Measurements from ENCODE around the gene XRCC2.

XRCC2 gene

DNA sequence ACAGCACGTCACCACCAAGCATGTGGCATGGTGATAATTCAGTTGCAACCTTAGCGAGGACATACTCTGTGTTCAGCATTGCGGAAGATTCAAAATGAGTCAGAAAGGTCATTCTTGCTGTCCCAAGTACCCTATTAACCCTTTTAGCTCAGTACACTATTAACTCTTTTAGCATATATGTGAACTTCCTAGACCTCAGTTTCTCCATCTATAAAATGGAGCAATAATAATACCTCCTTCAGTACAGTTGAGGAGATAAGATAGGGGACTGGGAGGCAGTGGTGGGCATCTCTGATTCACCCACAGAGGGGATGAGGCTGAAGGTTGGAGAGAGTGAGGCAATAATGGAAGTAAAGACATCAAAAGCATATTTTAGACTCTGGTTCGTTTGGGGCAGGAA is 67.3 kb downstream of the XRCC2 start:
- TF ChIP-seq, protein P1, sequence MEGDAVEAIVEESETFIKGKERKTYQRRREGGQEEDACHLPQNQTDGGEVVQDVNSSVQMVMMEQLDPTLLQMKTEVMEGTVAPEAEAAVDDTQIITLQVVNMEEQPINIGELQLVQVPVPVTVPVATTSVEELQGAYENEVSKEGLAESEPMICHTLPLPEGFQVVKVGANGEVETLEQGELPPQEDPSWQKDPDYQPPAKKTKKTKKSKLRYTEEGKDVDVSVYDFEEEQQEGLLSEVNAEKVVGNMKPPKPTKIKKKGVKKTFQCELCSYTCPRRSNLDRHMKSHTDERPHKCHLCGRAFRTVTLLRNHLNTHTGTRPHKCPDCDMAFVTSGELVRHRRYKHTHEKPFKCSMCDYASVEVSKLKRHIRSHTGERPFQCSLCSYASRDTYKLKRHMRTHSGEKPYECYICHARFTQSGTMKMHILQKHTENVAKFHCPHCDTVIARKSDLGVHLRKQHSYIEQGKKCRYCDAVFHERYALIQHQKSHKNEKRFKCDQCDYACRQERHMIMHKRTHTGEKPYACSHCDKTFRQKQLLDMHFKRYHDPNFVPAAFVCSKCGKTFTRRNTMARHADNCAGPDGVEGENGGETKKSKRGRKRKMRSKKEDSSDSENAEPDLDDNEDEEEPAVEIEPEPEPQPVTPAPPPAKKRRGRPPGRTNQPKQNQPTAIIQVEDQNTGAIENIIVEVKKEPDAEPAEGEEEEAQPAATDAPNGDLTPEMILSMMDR (IDR thresholded peaks at IDR 0.05) = no peak
- Histone ChIP-seq H2AFZ (no peak overlapping the region), H3K27me3 (ENCODE audit: control insufficient read depth, insufficient read depth, low read length) (no peaks in the 10 kb centered on the region), H3K4me2 (ENCODE audit: low read length) (no peak overlapping the region), H3K36me3 (ENCODE audit: control insufficient read depth, insufficient read depth, low read length) (no peaks in the 10 kb centered on the region), H3K9ac (no peak overlapping the region), H3K27ac (no peak overlapping the region), H3K4me1 (no peaks in the 10 kb centered on the region), H3K4me3 (ENCODE audit: low read depth, low read length) (no peak overlapping the region), H3K79me2 (no peaks in the 10 kb centered on the region), H3K9me3 (ENCODE audit: control insufficient read depth, low read length) (no peaks in the 10 kb centered on the region)

DNA sequence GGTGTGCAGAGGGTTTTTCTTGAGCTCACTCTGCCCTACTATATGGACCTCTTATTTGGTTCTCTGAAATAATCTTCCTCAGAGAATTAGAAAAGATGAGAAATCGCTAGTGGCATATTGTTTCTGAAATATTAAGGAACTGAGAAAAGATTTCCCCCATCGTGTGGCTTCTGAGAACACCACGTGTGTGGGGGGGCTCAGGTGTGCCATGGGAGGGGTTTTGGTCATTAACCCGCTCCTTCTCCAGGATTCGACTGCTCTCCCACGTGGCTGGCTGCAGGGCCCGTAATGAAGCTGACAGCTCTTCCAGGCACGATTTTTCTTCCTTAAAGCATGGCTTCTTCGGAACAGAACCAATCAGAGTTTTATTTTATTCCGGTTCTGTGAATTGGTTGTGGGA is 67.7 kb downstream of the XRCC2 start:
- Histone ChIP-seq H3K27ac (no peak overlapping the region), H3K9me3 (ENCODE audit: control insufficient read depth, low read length) (no peaks in the 10 kb centered on the region), H3K27me3 (ENCODE audit: control insufficient read depth, insufficient read depth, low read length) (no peaks in the 10 kb centered on the region), H3K4me1 (no peaks in the 10 kb centered on the region), H3K9ac (no peak overlapping the region), H2AFZ (no peak overlapping the region), H3K4me3 (ENCODE audit: low read depth, low read length) (no peak overlapping the region), H3K4me2 (ENCODE audit: low read length) (no peak overlapping the region), H3K36me3 (ENCODE audit: control insufficient read depth, insufficient read depth, low read length) (no peaks in the 10 kb centered on the region), H3K79me2 (no peaks in the 10 kb centered on the region)
- TF ChIP-seq, protein P1 (IDR thresholded peaks at IDR 0.05) = no peak

DNA sequence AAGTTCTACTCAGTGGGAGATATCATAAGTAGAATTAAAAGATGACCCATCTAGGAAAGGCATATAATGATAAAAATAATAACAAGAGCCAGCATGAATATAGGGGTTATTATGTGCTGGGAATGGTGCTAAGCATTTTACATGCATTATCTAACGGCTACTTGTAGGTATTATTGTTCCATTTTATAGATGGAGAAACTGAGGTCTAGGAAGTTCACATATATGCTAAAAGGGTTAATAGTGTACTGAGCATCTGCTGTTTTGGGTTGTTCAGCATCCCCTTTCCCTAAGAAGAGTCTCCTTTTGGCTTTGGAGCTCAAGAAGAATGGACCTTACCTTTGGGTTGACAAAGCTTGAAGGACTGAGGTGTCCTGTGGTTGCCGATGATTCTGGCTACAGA is 68.9 kb downstream of the XRCC2 start:
- Histone ChIP-seq H3K9me3 (ENCODE audit: control insufficient read depth, low read length) (no peaks in the 10 kb centered on the region), H3K27ac (no peak overlapping the region), H3K27me3 (ENCODE audit: control insufficient read depth, insufficient read depth, low read length) (no peaks in the 10 kb centered on the region), H3K36me3 (ENCODE audit: control insufficient read depth, insufficient read depth, low read length) (no peaks in the 10 kb centered on the region), H3K9ac (no peak overlapping the region), H3K4me1 (no peaks in the 10 kb centered on the region), H3K79me2 (no peaks in the 10 kb centered on the region), H3K4me2 (ENCODE audit: low read length) (no peak overlapping the region), H3K4me3 (ENCODE audit: low read depth, low read length) (no peak overlapping the region), H2AFZ (no peak overlapping the region)
- TF ChIP-seq, protein P1 (IDR thresholded peaks at IDR 0.05) = no peak

DNA sequence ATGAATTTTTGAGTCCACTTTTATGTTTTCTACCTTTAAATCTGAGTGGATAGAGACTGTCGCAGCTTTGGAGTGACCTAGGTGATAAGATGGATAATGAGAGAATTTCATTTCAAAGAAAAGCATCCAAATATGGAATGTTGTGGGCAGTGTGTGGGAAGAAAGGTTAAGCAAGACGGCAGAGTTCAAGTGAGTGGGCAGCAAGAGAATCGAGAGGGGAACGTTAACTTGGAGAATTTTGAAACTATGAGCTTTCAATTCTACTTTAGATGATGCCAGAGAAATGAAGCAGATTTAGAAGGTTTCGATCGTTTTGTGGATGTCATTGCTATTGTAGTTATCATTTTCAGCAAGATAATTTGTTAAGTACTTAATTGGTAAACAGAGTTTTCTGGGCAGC is 73.0 kb downstream of the XRCC2 start:
- Histone ChIP-seq H3K27ac (no peak overlapping the region), H3K4me1 (no peaks in the 10 kb centered on the region), H2AFZ (no peak overlapping the region), H3K36me3 (ENCODE audit: control insufficient read depth, insufficient read depth, low read length) (no peaks in the 10 kb centered on the region), H3K4me2 (ENCODE audit: low read length) (no peak overlapping the region), H3K9me3 (ENCODE audit: control insufficient read depth, low read length) (no peaks in the 10 kb centered on the region), H3K9ac (no peak overlapping the region), H3K79me2 (no peaks in the 10 kb centered on the region), H3K4me3 (ENCODE audit: low read depth, low read length) (no peak overlapping the region), H3K27me3 (ENCODE audit: control insufficient read depth, insufficient read depth, low read length) (no peaks in the 10 kb centered on the region)
- TF ChIP-seq, protein P1 (IDR thresholded peaks at IDR 0.05) = no peak

DNA sequence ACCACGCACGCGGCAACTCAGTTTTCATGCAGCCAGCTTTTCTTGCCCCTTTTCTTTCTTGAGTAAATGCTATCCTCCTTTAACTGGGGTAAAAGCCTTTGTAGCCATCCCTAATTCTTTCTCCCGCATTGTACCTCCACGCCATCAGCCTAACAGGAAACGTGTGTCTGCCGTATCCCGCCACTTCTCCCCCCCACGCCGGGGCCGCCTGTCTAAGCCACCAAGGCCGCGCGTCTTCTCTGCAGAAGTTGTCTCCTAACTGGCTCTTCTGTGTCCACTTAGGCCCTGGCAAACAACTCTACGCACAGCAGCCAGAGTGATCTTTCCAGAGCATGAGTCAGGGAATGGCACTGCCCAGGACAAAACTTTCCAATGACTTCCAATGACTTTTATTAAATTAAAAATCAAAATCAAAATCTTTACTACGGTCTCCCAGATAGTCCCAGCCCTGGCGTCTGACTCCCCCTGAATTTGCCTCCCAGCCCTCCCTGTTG is 74.6 kb downstream of the XRCC2 start:
- Histone ChIP-seq H3K4me3 (ENCODE audit: low read depth, low read length) (no peak overlapping the region), H3K4me1 (no peaks in the 10 kb centered on the region), H3K9me3 (ENCODE audit: control insufficient read depth, low read length) (no peaks in the 10 kb centered on the region), H3K27ac (no peak overlapping the region), H3K4me2 (ENCODE audit: low read length) (no peak overlapping the region), H3K36me3 (ENCODE audit: control insufficient read depth, insufficient read depth, low read length) (no peaks in the 10 kb centered on the region), H3K9ac (no peak overlapping the region), H2AFZ (no peak overlapping the region), H3K27me3 (ENCODE audit: control insufficient read depth, insufficient read depth, low read length) (no peaks in the 10 kb centered on the region), H3K79me2 (no peaks in the 10 kb centered on the region)
- TF ChIP-seq, protein P1 (IDR thresholded peaks at IDR 0.05) = no peak

Data from parathyroid adenoma (tissue), 2 donors.